ENCODE results near the gene PDCD2L. TPM values are rescaled to one million over a fixed set of nuclear protein-coding genes. Genes with fewer than 3 reads are reported as not detected.

The PDCD2L gene
- total and polyA plus RNA-seq, 2 of the 8 experiments (the other 6 are each of a cell fraction or from before 2014, with no cell fraction given) = 51.5 to 78.1 TPM

DNA sequence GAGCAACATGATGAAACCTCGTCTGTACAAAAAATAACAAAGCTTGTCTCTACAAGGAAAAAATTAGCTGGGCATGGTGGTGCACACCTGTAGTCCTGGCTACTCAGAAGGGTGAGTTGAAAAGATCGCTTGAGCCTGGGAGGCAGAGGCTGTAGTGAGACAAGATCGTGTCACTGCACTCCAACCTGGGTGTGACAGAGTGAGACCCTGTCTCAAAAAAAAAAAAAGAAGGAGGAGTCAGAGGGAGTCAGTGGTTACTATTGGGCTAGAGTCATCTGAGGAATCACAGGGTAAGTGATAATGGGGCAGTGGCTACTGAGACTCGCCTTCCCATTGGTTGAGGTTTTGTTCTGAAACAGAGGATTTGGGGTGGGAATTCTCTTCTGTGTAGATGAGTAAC, 41.1 kb upstream of the PDCD2L start:
- Histone ChIP-seq H3K18ac (ENCODE audit: extremely low read depth, low read length) (no peak overlapping the region), H3K27ac (ENCODE audit: low read depth, low read length) (no peak overlapping the region)
- TF ChIP-seq SP2 (IDR thresholded peaks at IDR 0.05; ENCODE audit: low read length) (no peak), CEBPB (IDR thresholded peaks at IDR 0.05; ENCODE audit: low read depth, low read length) (no peak), MAX (IDR thresholded peaks at IDR 0.05) (no peak), BACH1 (IDR thresholded peaks at IDR 0.05; ENCODE audit: low read length) (no peak)

More for the DNA sequence above, 41.1 kb upstream of the PDCD2L start:
- Histone ChIP-seq H2BK20ac (ENCODE audit: low read length) (0 out of 2 replicates have a peak overlapping the region, but pooled peaks have one; percentile 3), H4K5ac (ENCODE audit: insufficient read length, low read depth, low read length) (no peak overlapping the region), H3K27me3 (replicated peaks in 1 of 4; ENCODE audit: control insufficient read depth in 3 of 4, extremely low read depth in 1 of 4, insufficient read depth in 3 of 4, low read length in 3 of 4) (no peaks in the 10 kb centered on the region), H4K91ac (replicated peaks; ENCODE audit: insufficient read length, low read length) (no peak overlapping the region), H3K79me1 (ENCODE audit: low read depth, low read length) (peaks cover 15% of the 10 kb centered on the region), H3K4me3 (ENCODE audit: extremely low read depth in 1 of 4, insufficient read depth in 2 of 4, low read depth in 3 of 4, low read length in 4 of 4) (no peak overlapping the region), H2BK120ac (replicated peaks; ENCODE audit: low read depth, low read length) (no peak overlapping the region), H3K36me3 (ENCODE audit: control insufficient read depth in 2 of 4, insufficient read depth in 4 of 4, low read length in 3 of 4) (peaks cover 5 to 12% (median 8%) of the 10 kb centered on the region in 4 experiments; a peak in 7 of 8 replicates), H3K4ac (replicated peaks; ENCODE audit: insufficient read length, low read depth, low read length) (no peak overlapping the region), H3K23ac (ENCODE audit: insufficient read length) (no peak overlapping the region), H3K9me3 (ENCODE audit: insufficient read depth in 2 of 2, low read depth in 1 of 2, low read length in 1 of 2) (no peaks in the 10 kb centered on the region), H3K14ac (ENCODE audit: insufficient read length) (no peak overlapping the region), H3K9ac (replicated peaks in 1 of 4; ENCODE audit: extremely low read depth in 1 of 4, low read depth in 3 of 4, low read length in 3 of 4) (no peak overlapping the region), H2BK12ac (ENCODE audit: low read depth, low read length) (no peak overlapping the region), H4K20me1 (replicated peaks in 1 of 2; ENCODE audit: control insufficient read depth in 1 of 2, insufficient read depth in 2 of 2, low read length in 2 of 2) (peaks cover 7 to 13% of the 10 kb centered on the region in 2 experiments), H3K23me2 (ENCODE audit: low read depth, low read length) (peaks cover 9% of the 10 kb centered on the region; the same call in 1 of the 2 replicates), H2AFZ (ENCODE audit: low read length) (no peak overlapping the region), H3K79me2 (ENCODE audit: control insufficient read depth in 1 of 2, insufficient read depth in 2 of 2, low read length in 2 of 2) (peaks cover 2 to 25% of the 10 kb centered on the region in 2 experiments; a peak in 3 of 4 replicates), H2BK15ac (ENCODE audit: low read length) (no peak overlapping the region), H3K56ac (replicated peaks; ENCODE audit: insufficient read length, low read depth, low read length) (no peak overlapping the region), H3K4me1 (replicated peaks in 1 of 4; ENCODE audit: control insufficient read depth in 3 of 4, insufficient read depth in 4 of 4, low read length in 3 of 4) (peaks cover 3 to 20% (median 9%) of the 10 kb centered on the region in 4 experiments; a peak in 6 of 7 replicates), H3K4me2 (ENCODE audit: insufficient read depth in 1 of 2, low read depth in 2 of 2, low read length in 2 of 2) (0 out of 4 replicates have a peak overlapping the region, but pooled peaks of 1 of the 2 experiments have one; percentile 9), H2AK5ac (ENCODE audit: low read depth, low read length) (no peak overlapping the region), H4K8ac (ENCODE audit: extremely low read depth, insufficient read depth, low read length) (no peak overlapping the region), H2BK5ac (ENCODE audit: low read depth, low read length) (no peak overlapping the region)
- ChIA-PET CTCF (ENCODE audit: partially characterized antibody) (interaction anchor here (0.8 kb wide), 1 partner anchor 67 kb away, joined by 3 read pairs; no protein-coding TSS in a partner anchor), POLR2A (ENCODE audit: partially characterized antibody) (interaction anchor here (0.6 to 2.3 kb wide), 2 partner anchors 119 to 600 kb away, joined by 3 to 10 read pairs; partner anchors contain the start of gene WTIP)
- FAIRE-seq = no peak
- DNase-seq (ENCODE audit: low read depth in 1 of 2, low spot score in 2 of 2) = no peak
- 78% methylated on average over 3 of the region's 4 CpGs; no CpG with 5 or more reads in 1 of the 2 experiments for WGBS, 2 experiments (ENCODE audit: extremely low coverage in 1 of 2, insufficient coverage in 1 of 2, insufficient read length in 1 of 2, insufficient replicate concordance in 2 of 2, low coverage in 1 of 2, low lambda C conversion rate in 2 of 2, missing lambda C conversion rate in 1 of 2)
